ENCODE data around the gene HOXA6.

Gene HOXA6

DNA sequence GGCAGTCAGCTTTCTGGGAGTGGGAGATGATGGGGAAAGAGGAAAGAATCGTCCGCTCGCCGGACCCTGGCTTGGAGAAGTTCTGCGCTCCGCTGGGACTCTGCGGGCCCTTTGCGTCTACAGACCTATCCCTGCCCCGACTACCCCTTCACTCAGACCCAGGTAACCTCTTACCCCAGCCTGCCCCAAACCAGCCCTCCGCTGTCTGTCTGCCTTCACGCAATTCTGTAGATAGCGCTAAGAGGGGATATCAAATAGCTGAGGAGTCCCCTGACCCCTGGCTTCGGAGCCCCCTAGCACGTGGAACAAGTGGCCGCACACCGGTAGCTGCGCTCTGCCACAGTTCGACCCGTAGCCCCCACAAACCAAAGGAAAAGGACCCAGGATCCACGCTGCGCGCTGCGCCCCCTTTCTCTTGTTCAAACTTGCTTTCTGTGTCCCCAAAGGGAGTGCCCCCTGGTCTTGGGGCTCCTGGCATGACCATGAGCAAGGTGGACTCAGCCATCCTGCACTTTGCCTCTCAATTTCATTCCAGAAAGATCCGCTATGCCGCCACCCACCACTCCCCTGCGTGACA lies 24.0 kb downstream of the HOXA6 start:
- H3K4me3 ChIP-seq (ENCODE audit: severe bottlenecking): no peak overlapping the region
- no peaks in the 10 kb centered on the region for H3K27me3 ChIP-seq (ENCODE audit: insufficient read depth, poor library complexity, severe bottlenecking)
- H3K9me3 ChIP-seq (ENCODE audit: severe bottlenecking): no peaks in the 10 kb centered on the region
- peak; percentile 45 for DNase-seq (ENCODE audit: low spot score)
- no peak overlapping the region for H3K27ac ChIP-seq (ENCODE audit: poor library complexity, severe bottlenecking)
- TF ChIP-seq CTCF (IDR thresholded peaks at IDR 0.05; ENCODE audit: poor library complexity, severe bottlenecking): no peak
- H3K36me3 ChIP-seq (ENCODE audit: low read depth): no peaks in the 10 kb centered on the region
- H3K4me1 ChIP-seq (ENCODE audit: insufficient read depth, poor library complexity, severe bottlenecking): no peaks in the 10 kb centered on the region
- ATAC-seq (ENCODE audit: low read depth): no peak

DNA sequence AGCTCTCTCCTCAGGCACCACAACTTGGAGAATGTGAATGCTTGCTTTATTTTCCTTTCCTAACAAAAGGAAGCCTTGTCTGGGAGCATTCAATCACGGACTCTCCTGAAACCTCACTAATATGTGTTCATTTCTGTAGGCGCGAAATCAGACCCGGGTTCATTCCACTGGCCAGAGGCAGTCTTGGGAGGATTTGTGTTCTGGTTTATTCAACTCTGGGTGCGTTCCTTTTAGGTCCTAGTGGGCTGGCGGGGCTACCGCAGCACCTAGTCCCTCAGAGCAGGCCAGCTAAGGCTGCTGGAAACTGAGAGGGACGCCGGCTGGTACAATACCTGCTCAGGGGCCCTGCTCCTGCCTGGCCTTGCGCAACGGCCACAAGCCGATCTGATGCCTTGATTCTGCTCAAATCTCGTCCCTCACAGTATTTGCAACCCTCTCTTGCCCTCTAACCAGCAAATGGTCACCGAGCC lies 24.5 kb downstream of the HOXA6 start:
- Histone ChIP-seq H3K9me3 (ENCODE audit: severe bottlenecking) (no peaks in the 10 kb centered on the region), H3K27ac (ENCODE audit: poor library complexity, severe bottlenecking) (no peak overlapping the region), H3K36me3 (ENCODE audit: low read depth) (no peaks in the 10 kb centered on the region), H3K27me3 (ENCODE audit: insufficient read depth, poor library complexity, severe bottlenecking) (no peaks in the 10 kb centered on the region), H3K4me3 (ENCODE audit: severe bottlenecking) (no peak overlapping the region), H3K4me1 (ENCODE audit: insufficient read depth, poor library complexity, severe bottlenecking) (no peaks in the 10 kb centered on the region)
- peak; percentile 47 for DNase-seq (ENCODE audit: low spot score)
- no peak for TF ChIP-seq CTCF (IDR thresholded peaks at IDR 0.05; ENCODE audit: poor library complexity, severe bottlenecking)
- no peak for ATAC-seq (ENCODE audit: low read depth)

DNA sequence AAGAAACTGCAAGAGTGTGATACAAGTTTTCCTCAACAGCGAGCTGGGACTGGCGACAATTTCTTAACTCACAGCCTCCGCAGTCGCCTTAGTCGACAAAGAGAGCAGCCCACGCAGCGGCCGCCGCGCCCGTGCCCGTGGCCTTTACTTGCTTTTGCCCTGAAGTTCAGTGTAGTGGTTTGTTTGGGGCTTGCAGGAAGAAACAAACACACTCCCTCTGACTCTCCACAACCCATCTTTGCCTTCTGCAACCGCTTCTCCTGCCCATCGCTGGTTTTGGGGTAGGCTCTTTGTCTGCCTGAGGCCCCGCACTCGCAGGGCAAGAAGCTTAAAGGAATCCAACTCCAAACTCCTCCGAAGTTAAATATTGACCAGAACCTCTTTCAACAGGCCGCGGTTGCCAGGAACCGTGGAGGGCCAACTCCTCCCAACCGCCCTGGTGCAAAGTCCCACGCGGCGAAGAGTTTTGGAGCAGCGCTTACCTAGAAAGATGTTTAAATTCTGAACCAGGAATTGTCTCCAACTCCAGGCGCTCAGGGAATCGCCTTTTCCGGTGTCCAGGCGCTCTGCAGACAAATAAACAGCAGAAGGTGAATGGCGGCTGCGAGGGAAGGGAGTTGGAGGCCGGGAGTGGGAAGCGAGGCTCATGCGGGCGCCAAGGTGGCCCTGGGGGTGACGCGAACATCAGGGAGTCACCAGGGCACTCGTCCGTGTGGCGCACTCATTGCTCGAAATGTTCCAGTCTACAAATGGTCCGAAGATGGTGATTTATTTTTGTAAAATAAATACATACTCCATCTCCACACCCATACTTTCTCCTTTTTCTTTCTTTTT lies 25.3 kb downstream of the HOXA6 start:
- no peaks in the 10 kb centered on the region for H3K36me3 ChIP-seq (ENCODE audit: low read depth)
- ATAC-seq (ENCODE audit: low read depth): no peak
- peak; percentile 33 for DNase-seq (ENCODE audit: low spot score)
- no peaks in the 10 kb centered on the region for H3K4me1 ChIP-seq (ENCODE audit: insufficient read depth, poor library complexity, severe bottlenecking)
- H3K27me3 ChIP-seq (ENCODE audit: insufficient read depth, poor library complexity, severe bottlenecking): no peaks in the 10 kb centered on the region
- H3K9me3 ChIP-seq (ENCODE audit: severe bottlenecking): no peaks in the 10 kb centered on the region
- TF ChIP-seq CTCF (IDR thresholded peaks at IDR 0.05; ENCODE audit: poor library complexity, severe bottlenecking): no peak
- H3K27ac ChIP-seq (ENCODE audit: poor library complexity, severe bottlenecking): no peak overlapping the region
- H3K4me3 ChIP-seq (ENCODE audit: severe bottlenecking): no peak overlapping the region

DNA sequence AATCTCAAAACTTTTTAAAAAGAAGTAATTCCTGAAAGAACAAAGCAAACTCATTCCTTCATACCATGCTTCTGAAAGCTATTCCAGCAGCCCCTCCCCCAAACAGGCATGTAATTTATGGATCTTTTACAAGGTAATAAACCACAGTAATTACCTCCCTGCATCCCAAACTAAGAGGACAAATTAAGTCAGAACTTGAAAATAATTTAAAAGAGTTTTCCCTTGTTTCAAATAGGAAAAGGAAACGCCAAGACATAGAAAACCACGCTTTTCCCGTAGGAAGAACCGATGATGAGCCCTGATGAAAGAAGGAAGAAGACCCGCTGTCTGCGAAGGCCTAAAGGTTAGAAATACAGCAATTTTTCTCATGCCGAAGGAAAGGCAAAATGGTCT lies 25.9 kb downstream of the HOXA6 start:
- no peaks in the 10 kb centered on the region for H3K4me1 ChIP-seq (ENCODE audit: insufficient read depth, poor library complexity, severe bottlenecking)
- ATAC-seq (ENCODE audit: low read depth) (no peak), DNase-seq (ENCODE audit: low spot score) (no peak)
- no peaks in the 10 kb centered on the region for H3K36me3 ChIP-seq (ENCODE audit: low read depth)
- no peak for TF ChIP-seq CTCF (IDR thresholded peaks at IDR 0.05; ENCODE audit: poor library complexity, severe bottlenecking)
- no peaks in the 10 kb centered on the region for H3K27me3 ChIP-seq (ENCODE audit: insufficient read depth, poor library complexity, severe bottlenecking)
- no peak overlapping the region for H3K27ac ChIP-seq (ENCODE audit: poor library complexity, severe bottlenecking)
- H3K9me3 ChIP-seq (ENCODE audit: severe bottlenecking): no peaks in the 10 kb centered on the region
- no peak overlapping the region for H3K4me3 ChIP-seq (ENCODE audit: severe bottlenecking)

Measured in RWPE2 (cell line).